ENCODE measurements around the gene MED19.
"Not testable (repeated sequence)": the region's sequence is repeated elsewhere in the genome, so short reads cannot be mapped to it uniquely, and the experiment has no call there.

The MED19 gene

DNA sequence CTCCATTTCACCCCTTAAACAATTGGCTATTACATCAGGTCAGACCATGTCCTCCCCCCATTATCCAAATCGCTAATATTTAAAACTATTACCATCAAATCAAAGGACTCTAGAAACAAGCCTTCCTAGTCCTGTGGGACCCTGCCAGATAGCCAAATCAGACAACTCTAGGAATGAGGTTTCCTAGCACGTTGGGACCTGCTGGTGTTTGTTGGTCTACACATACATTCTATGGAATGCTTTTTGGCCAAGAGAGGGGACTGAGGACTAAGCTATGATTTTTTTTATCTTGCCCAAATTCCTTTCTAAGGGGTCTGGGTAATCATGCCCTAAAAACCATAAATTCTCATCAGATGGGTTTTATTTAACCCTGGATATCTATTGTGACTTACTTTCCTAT, 15.2 kb upstream of the MED19 start:
- Mint-ChIP-seq H3K9me3 (no peaks in the 10 kb centered on the region), H3K36me3 (ENCODE audit: low read depth) (peaks cover 26% of the 10 kb centered on the region), H3K27me3 (no peaks in the 10 kb centered on the region), H3K4me3 (no peak overlapping the region), H3K4me1 (ENCODE audit: low read depth) (peaks cover 20% of the 10 kb centered on the region), H3K27ac (no peak overlapping the region)

DNA sequence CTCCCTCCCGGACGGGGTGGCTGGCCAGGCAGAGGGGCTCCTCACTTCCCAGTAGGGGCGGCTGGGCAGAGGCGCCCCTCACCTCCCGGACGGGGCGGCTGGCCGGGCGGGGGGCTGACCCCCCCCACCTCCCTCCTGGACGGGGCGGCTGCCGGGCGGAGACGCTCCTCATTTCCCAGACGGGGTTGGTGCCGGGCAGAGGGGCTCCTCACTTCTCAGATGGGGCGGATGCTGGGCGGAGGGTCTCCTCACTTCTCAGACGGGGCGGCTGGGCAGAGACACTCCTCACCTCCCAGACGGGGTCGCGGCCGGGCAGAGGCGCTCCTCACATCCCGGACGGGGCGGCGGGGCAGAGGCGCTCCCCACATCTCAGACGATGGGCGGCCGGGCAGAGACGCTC, 4.7 kb upstream of the MED19 start:
- not testable (repeated sequence) for H3K9me3 Mint-ChIP-seq

DNA sequence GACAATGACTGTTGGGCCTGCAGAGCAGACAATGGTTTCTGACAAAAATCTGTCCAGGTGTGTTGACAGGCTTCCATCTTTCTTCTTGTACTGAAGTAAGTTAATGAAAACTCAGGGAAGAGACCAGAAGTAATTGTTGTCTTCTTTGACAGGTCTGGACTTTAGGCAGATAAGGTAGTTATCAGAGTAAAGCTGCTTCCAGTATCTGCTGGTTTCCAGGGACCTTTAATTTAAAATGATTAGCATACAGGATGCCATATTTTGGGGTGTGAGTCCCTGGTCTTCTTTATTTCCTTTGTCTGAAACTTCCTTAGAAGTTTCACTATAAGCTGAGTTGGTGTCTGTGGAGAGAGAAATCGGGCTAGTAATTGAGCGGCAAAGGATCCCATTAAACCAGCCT, 1.8 kb upstream of the MED19 start:
- peak overlapping the region; percentile 47 for H3K27ac Mint-ChIP-seq
- peak overlapping the region; percentile 98 for H3K4me3 Mint-ChIP-seq
- peaks cover 48% of the 10 kb centered on the region for H3K4me1 Mint-ChIP-seq (ENCODE audit: low read depth)
- H3K36me3 Mint-ChIP-seq (ENCODE audit: low read depth) = peaks cover 19% of the 10 kb centered on the region
- no peaks in the 10 kb centered on the region for H3K27me3 Mint-ChIP-seq
- no peaks in the 10 kb centered on the region for H3K9me3 Mint-ChIP-seq

More for the DNA sequence above, 4.7 kb upstream of the MED19 start:
- H3K36me3 Mint-ChIP-seq (ENCODE audit: low read depth) = peaks cover 28% of the 10 kb centered on the region
- not testable (repeated sequence) for H3K4me3 Mint-ChIP-seq, H3K27ac Mint-ChIP-seq, H3K27me3 Mint-ChIP-seq
- peaks cover 25% of the 10 kb centered on the region for H3K4me1 Mint-ChIP-seq (ENCODE audit: low read depth)

DNA sequence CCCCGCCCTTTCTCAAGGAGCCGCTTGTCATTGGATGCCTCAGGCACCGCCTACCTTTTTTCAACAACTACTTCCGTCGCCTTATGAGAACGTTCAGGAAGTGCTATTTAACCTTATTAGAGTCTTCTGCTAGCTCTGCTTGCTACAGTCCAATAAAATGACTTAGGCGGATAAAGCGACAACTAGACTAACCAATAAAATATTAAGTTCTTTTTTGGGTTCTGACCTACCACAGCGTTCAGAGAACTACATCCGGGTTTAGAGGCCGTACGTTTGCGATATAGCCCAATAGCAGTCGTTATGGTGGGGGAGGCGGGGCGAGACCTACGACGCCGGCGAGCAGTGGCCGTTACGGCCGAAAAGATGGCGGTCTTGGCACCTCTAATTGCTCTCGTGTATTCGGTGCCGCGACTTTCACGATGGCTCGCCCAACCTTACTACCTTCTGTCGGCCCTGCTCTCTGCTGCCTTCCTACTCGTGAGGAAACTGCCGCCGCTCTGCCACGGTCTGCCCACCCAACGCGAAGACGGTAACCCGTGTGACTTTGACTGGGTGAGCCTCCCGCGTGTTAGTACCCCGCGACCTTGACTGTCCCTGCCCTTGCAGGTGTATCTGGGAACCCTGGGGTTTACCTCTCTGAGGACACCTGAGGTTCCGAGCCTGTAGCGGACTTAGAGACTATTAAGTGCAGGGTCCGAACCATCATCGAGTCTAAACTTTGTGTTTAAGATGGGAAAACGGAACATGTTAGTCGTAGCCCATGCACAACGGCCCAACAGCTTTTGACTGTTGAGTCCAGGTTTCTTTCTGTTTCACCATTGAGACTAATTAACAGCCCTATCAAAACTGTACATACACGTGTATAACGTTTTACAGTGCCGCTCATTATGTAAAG, 488 bp upstream of the MED19 start, which contains the start of gene TMX2:
Gene TMX2, plus strand, starts transcription at position 338 of the 895 bp plus-strand sequence. Its CDS starts 26 bp downstream, at position 364.
- Mint-ChIP-seq H3K27me3 (no peaks in the 10 kb centered on the region), H3K4me3 (peak within 1 kb of the TSS; percentile 98), H3K9me3 (no peaks in the 10 kb centered on the region), H3K27ac (peak within 1 kb of the TSS; percentile 98), H3K36me3 (ENCODE audit: low read depth) (peaks cover 10% of the 10 kb centered on the region), H3K4me1 (ENCODE audit: low read depth) (peaks cover 54% of the 10 kb centered on the region)

DNA sequence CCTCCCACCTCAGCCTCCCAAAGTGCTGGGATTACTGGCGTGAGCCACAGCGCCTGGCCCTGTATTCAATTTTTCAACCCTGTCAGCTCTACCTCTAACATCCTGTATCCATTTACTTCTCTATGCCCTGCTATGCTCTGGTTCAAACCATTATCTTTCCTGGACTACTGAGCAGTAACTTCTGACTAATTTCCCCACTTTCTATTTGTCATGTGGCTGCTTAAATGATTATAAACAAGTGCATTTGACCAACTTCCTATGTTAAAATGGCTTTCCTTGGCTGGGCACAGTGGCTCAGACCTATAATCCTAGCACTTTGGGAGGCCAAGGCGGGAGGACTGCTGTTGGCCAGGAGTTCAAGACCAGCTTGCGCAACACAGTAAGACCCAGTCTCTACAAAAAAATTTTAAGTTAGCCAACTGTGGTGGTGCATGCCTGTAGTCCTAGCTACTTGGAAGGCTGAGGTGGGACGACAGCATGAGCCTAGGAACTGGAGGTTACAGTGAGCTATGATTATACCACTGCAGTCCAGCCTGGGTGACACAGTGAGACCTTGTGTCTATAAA, 2.1 kb downstream of the MED19 start:
- Mint-ChIP-seq H3K4me1 (ENCODE audit: low read depth) (peaks cover 52% of the 10 kb centered on the region), H3K36me3 (ENCODE audit: low read depth) (peaks cover 18% of the 10 kb centered on the region), H3K4me3 (peak overlapping the region; percentile 28), H3K27ac (peak overlapping the region; percentile 53), H3K27me3 (no peaks in the 10 kb centered on the region), H3K9me3 (no peaks in the 10 kb centered on the region)

DNA sequence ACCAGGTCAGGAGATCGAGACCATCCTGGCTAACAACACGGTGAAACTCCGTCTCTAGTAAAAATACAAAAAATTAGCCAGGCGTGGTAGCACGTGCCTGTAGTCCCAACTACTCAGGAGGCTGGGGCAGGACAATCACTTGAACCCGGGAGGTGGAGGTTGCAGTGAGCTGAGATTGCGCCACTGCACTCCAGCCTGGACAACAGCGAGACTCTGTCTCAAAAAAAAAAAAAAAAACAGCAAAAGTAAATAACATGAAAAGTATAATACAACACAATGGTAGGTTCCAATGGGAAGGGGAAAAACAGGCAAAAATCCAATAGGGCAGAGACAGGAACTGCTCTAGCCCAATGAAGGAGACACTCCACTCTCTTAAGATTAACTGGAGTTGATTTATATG, 6.6 kb downstream of the MED19 start:
- H3K27me3 Mint-ChIP-seq, H3K27ac Mint-ChIP-seq, H3K9me3 Mint-ChIP-seq, H3K4me3 Mint-ChIP-seq: not testable (repeated sequence)
- peaks cover 39% of the 10 kb centered on the region for H3K36me3 Mint-ChIP-seq (ENCODE audit: low read depth)
- peaks cover 17% of the 10 kb centered on the region for H3K4me1 Mint-ChIP-seq (ENCODE audit: low read depth)

DNA sequence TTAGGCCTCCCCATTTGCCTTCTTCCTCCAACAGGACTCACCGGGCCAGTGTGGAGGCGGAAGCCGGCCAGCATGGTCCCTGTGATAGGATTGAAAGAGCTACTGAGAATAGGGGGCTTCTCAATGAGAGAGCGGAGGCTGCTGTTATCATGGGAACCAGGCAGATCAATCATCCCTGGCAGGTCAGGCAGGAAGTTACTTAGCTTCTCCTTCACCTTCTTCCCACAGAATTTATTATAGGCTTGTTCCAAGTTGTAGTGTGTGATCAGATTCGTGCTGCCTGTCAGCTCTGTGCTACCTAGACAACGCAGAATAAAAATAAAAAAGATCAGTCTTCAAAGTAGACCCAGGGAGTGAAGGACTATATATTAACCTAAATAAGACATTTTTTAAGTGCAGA, 7.1 kb downstream of the MED19 start:
- no peaks in the 10 kb centered on the region for H3K27me3 Mint-ChIP-seq
- no peak overlapping the region for H3K4me3 Mint-ChIP-seq
- H3K27ac Mint-ChIP-seq = peak overlapping the region; percentile 57
- H3K4me1 Mint-ChIP-seq (ENCODE audit: low read depth) = peaks cover 12% of the 10 kb centered on the region
- no peaks in the 10 kb centered on the region for H3K9me3 Mint-ChIP-seq
- H3K36me3 Mint-ChIP-seq (ENCODE audit: low read depth) = peaks cover 44% of the 10 kb centered on the region

DNA sequence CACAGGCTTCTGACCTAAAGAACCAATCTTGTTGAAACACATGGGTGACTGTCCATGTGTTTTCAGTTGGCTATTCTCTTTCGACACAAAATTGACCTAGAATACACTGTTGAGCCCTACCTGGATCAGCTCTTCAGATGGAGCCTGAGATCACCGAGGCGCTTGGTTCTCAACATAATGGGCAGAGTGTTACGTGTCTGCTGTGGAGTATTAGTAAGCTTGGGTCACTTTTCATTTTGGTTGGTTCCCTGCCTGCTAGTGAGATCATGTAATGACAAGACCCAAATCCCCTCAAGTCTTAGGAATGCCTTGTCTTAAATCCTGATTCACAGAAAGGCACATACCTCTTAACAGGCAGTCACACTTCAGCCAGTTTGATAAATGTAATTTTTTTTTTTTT, 8.7 kb downstream of the MED19 start:
- H3K4me1 Mint-ChIP-seq (ENCODE audit: low read depth) = peaks cover 3% of the 10 kb centered on the region
- H3K36me3 Mint-ChIP-seq (ENCODE audit: low read depth) = peaks cover 60% of the 10 kb centered on the region
- no peaks in the 10 kb centered on the region for H3K27me3 Mint-ChIP-seq
- H3K9me3 Mint-ChIP-seq = no peaks in the 10 kb centered on the region
- no peak overlapping the region for H3K27ac Mint-ChIP-seq
- no peak overlapping the region for H3K4me3 Mint-ChIP-seq

DNA sequence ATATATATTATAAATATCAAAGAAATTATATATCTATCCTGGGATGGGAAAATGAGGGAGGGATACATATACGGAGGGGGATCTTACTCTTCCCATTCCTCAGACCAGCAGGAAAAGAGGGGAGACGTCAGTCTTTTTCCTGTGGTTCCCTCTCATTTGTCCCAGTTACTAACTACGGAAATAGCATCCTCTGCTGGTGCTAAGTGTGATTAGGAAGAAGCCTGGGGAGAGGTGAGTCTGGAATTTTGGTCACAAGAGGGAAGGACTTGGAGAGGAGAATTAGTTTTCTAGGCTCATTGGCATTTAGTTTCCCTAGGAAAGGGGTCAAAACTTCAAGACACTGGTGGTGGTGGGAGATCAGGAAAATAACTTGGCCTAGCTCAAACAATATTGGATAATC, 11.6 kb downstream of the MED19 start:
- Mint-ChIP-seq H3K9me3 (no peaks in the 10 kb centered on the region), H3K4me3 (no peak overlapping the region), H3K36me3 (ENCODE audit: low read depth) (peaks cover 67% of the 10 kb centered on the region), H3K4me1 (ENCODE audit: low read depth) (no peaks in the 10 kb centered on the region), H3K27ac (no peak overlapping the region), H3K27me3 (no peaks in the 10 kb centered on the region)

DNA sequence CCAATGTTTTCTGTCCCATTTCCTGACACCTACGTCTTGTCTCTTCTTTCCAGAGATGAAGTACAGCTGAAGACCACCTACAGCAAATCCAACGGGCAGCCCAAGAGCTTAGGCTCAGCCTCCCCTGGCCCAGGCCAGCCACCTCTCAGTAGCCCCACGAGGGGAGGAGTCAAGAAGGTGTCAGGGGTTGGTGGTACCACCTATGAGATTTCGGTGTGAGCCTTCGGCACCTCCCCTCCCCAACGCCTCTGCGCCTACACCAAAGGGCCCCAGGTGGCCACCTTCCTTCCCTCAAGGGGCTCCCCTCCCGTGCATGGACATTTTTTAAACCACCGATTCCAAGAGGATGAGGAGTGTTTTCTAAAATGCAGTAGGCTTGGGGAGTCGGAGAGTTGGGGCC, 12.2 kb downstream of the MED19 start:
- Mint-ChIP-seq H3K36me3 (ENCODE audit: low read depth) (peaks cover 66% of the 10 kb centered on the region), H3K27ac (no peak overlapping the region), H3K9me3 (no peaks in the 10 kb centered on the region), H3K4me3 (no peak overlapping the region), H3K27me3 (no peaks in the 10 kb centered on the region), H3K4me1 (ENCODE audit: low read depth) (no peaks in the 10 kb centered on the region)

DNA sequence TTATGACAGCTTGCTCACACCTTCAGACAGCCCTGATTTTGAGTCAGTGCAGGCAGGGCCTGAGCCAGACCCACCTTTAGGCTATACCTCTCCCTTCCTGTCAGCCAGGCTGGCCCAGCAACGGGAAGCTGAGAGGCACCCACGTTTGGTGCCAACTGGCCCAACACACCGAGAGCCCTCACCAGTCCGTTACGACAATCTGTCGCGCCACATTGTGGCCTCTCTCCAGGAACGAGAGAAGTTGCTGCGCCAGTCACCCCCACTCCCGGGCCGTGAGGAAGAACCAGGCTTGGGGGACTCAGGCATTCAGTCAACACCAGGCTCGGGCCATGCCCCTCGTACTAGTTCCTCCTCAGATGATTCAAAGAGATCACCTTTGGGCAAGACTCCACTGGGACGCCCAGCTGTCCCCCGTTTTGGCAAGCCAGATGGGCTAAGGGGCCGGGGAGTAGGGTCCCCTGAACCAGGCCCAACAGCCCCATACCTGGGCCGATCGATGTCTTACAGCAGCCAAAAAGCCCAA, 13.1 kb downstream of the MED19 start:
- Mint-ChIP-seq H3K4me1 (ENCODE audit: low read depth) (no peaks in the 10 kb centered on the region), H3K27ac (no peak overlapping the region), H3K36me3 (ENCODE audit: low read depth) (peaks cover 59% of the 10 kb centered on the region)

DNA sequence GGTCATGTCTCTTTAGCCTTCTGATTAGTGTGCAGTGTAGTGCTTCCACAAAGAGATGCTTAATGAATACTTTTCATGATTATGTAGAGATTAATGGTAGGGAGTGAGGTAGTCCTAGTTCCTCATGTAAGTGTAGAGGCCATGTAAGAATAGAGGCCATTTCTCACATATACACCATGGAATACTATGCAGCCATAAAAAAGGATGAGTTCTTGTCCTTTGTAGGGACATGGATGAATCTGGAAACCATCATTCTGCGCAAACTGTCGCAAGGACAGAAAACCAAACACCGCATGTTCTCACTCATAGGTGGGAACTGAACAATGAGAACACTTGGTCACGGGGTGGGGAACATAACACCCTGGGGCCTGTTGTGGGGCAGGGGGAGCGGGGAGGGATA, 21.5 kb downstream of the MED19 start:
- H3K9me3 Mint-ChIP-seq; H3K4me3 Mint-ChIP-seq; H3K27ac Mint-ChIP-seq; H3K27me3 Mint-ChIP-seq; H3K4me1 Mint-ChIP-seq (ENCODE audit: low read depth): not testable (repeated sequence)
- H3K36me3 Mint-ChIP-seq (ENCODE audit: low read depth) = peaks cover 55% of the 10 kb centered on the region

More for the DNA sequence above, 13.1 kb downstream of the MED19 start:
- Mint-ChIP-seq H3K4me3 (no peak overlapping the region), H3K27me3 (no peaks in the 10 kb centered on the region), H3K9me3 (no peaks in the 10 kb centered on the region)

DNA sequence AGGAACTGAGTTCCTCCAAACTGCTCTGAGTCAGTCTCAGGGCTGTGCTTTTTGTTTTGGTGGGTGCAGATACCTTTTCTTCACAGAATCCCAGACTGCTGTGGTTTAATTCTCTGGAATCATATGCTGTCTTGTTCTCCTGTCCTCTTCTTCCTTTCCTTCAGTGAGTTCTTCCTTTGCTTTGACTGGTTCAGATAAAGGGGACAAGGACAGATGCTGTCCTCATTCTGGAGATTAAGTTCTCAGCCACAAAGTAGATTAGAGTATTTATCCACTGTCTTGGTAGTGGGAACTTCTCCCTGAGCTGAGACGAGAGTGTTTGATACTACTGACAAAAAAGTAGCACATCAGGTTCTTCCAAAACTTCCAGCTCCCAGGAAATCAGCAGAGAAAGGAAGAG, 30.8 kb downstream of the MED19 start:
- Mint-ChIP-seq H3K9me3 (no peaks in the 10 kb centered on the region), H3K36me3 (ENCODE audit: low read depth) (peaks cover 53% of the 10 kb centered on the region), H3K27ac (peak overlapping the region; percentile 13), H3K4me1 (ENCODE audit: low read depth) (peaks cover 46% of the 10 kb centered on the region), H3K4me3 (no peak overlapping the region), H3K27me3 (no peaks in the 10 kb centered on the region)

DNA sequence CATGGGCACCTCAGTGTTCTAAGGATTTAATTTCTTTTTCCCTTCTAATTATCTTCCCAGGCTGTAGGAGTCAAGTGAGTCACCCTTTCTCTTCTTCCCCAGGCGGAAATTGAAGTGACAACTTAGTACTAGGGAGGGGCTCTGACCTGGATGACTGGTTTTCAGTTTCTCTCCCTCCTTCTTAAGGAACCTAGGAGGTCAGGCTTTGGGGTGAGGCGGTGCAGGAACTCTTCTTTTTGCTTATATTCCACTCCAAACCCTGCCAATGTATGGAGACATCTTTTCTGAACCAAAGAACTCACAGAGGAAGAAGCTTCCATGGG, 31.5 kb downstream of the MED19 start:
- H3K4me3 Mint-ChIP-seq = no peak overlapping the region
- H3K27me3 Mint-ChIP-seq = no peaks in the 10 kb centered on the region
- no peaks in the 10 kb centered on the region for H3K9me3 Mint-ChIP-seq
- H3K36me3 Mint-ChIP-seq (ENCODE audit: low read depth) = peaks cover 60% of the 10 kb centered on the region
- peaks cover 52% of the 10 kb centered on the region for H3K4me1 Mint-ChIP-seq (ENCODE audit: low read depth)
- peak overlapping the region; percentile 74 for H3K27ac Mint-ChIP-seq

DNA sequence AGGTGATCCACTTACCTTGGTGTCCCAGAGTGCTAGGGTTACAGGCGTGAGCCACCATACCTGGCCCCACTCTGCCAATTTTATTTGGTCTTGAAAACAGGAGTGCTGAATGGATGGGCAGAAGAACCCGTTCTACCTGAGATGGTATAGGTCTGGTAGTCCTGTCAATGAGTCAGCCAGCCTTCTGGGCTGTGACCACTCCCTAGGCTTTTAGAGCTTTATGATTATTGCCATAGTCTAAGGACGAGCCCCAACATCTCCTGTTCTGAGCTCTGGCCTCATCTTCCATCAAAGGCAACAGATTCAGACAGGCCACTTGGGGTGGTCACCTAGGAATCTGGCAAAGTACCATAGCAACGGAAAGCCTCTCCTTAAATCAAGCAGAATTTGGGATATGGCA, 32.6 kb downstream of the MED19 start:
- Mint-ChIP-seq H3K36me3 (ENCODE audit: low read depth) (peaks cover 63% of the 10 kb centered on the region), H3K9me3 (no peaks in the 10 kb centered on the region), H3K27me3 (no peaks in the 10 kb centered on the region), H3K27ac (no peak overlapping the region), H3K4me1 (ENCODE audit: low read depth) (peaks cover 63% of the 10 kb centered on the region), H3K4me3 (no peak overlapping the region)

Measured in stimulated activated naive CD8-positive, alpha-beta T cell treated with anti-CD3 and anti-CD28 coated beads, Interleukin-15, Interleukin-2, amounts not matched to agents 100 ng/mL and 50 ng/mL, for 24 hours (primary cell).